SK-N-MC (cell line): ENCODE results near the gene ZBTB7C.

Source experiments
- EZH2 ChIP-seq: fragments of 200-600 bp; sonication (generic); IDR thresholded peaks from one replicate; pipeline ENCODE4 v1.6.1; 2017; ENCODE audit warnings: antibody characterized with exemption
- FOXP2 ChIP-seq: optimal IDR thresholded peaks from 2 replicates; pipeline ENCODE3; 2011; ENCODE audit warnings: mild to moderate bottlenecking, moderate library complexity; ENCODE audit not compliant: insufficient read depth; ENCODE audit errors: extremely low read length, control extremely low read depth
- POLR2AphosphoS5 ChIP-seq: IDR thresholded peaks from 2 replicates; pipeline ENCODE4 v1.6.1; 2012; ENCODE audit warnings: mild to moderate bottlenecking, low read depth, low read length, borderline replicate concordance

DNA sequence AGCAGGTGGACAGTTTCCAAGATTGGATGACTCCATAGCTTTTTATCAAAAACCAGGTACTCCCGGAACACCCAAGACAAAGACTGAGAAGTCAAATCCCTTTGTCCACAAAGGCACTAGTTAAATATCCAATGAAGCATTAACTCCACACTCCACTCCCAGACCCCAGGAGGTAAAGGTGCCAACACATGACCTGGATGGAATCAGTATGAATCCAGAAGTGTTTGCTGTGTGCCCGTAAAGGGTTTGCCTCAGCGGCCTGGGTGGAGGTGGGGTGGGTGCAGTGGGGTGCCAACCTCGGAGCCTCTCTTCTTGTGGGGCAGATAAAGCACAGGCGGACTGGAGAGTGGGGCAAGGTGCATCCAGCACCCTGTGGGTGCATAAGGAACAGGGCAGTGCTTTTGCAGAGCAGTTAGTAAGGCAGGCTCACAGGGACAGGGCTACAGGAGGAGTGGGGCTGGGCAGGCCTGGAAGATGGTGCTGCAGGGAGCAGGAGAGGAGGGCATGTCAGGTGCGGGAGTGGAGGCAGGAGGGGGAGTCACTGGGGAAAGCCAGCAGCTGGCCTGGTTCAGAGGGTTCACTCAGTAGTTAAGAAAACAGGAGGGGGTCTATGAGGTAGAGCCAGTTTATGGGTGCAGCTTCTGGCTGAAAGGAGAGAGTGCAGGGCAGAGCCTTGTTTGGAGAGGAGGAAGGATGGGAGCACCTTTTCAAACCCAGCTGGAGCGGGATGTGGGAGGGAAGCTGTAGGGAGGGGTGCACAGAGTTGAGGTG, 270.3 kb downstream of the ZBTB7C start:
- TF ChIP-seq EZH2 (no peak), POLR2AphosphoS5 (no peak), FOXP2 (no peak)
